ENCODE results near the gene NUBP2. TPM values are rescaled to one million over a fixed set of nuclear protein-coding genes. Genes with fewer than 3 reads are reported as not detected.

NUBP2 gene
- total RNA-seq, 1 experiment from 2014 or later = 76.6 TPM

- ChIA-PET CTCF (no interaction called here), POLR2A (ENCODE audit: low non-redundant PET) (no interaction called here)
- no peaks in the 10 kb centered on the region for H3K27me3 ChIP-seq (replicated peaks; ENCODE audit: insufficient read depth, low read depth, low read length, poor library complexity)
- no peak for DNase-seq (ENCODE audit: low spot score)
- no peaks in the 10 kb centered on the region for H3K9me3 ChIP-seq (ENCODE audit: low read depth, low read length, poor library complexity, severe bottlenecking)
- no peak overlapping the region for H3K4me3 ChIP-seq (ENCODE audit: low read depth, low read length, poor library complexity, severe bottlenecking)
- BruUV-seq (replicated peaks) = no TSS peak
- peaks cover 9% of the 10 kb centered on the region for H3K4me1 ChIP-seq (ENCODE audit: insufficient read depth, low read length, poor library complexity, severe bottlenecking)
- TF ChIP-seq EZH2 (IDR thresholded peaks at IDR 0.05; ENCODE audit: borderline replicate concordance, low read depth, low read length, poor library complexity, severe bottlenecking) (no peak), CTCF (conservative IDR thresholded peaks at IDR 0.05; ENCODE audit: low read depth, low read length) (no peak)
- no peaks in the 10 kb centered on the region for H3K36me3 ChIP-seq (ENCODE audit: insufficient read depth, low read length, poor library complexity, severe bottlenecking)
- H3K27ac ChIP-seq (ENCODE audit: low read depth, low read length, poor library complexity, severe bottlenecking) = no peak overlapping the region
- intact Hi-C loops (cut with micrococcal nuclease; ENCODE audit: unreplicated experiment) = no loop called here
Measured at GRCh38 chr16:1816396-1817275, 33.9 kb downstream of the NUBP2 start.

- no peak for DNase-seq (ENCODE audit: low spot score)
- no peaks in the 10 kb centered on the region for H3K27me3 ChIP-seq (replicated peaks; ENCODE audit: insufficient read depth, low read depth, low read length, poor library complexity)
- ChIA-PET POLR2A (ENCODE audit: low non-redundant PET) (no interaction called here), CTCF (no interaction called here)
- no peak overlapping the region for H3K4me3 ChIP-seq (ENCODE audit: low read depth, low read length, poor library complexity, severe bottlenecking)
- no peaks in the 10 kb centered on the region for H3K9me3 ChIP-seq (ENCODE audit: low read depth, low read length, poor library complexity, severe bottlenecking)
- BruUV-seq (replicated peaks) = no TSS peak
- H3K27ac ChIP-seq (ENCODE audit: low read depth, low read length, poor library complexity, severe bottlenecking) = no peak overlapping the region
- intact Hi-C loops (cut with micrococcal nuclease; ENCODE audit: unreplicated experiment) = no loop called here
- H3K36me3 ChIP-seq (ENCODE audit: insufficient read depth, low read length, poor library complexity, severe bottlenecking) = no peaks in the 10 kb centered on the region
- peaks cover 9% of the 10 kb centered on the region for H3K4me1 ChIP-seq (ENCODE audit: insufficient read depth, low read length, poor library complexity, severe bottlenecking)
- TF ChIP-seq CTCF (conservative IDR thresholded peaks at IDR 0.05; ENCODE audit: low read depth, low read length) = no peak
- no peak for TF ChIP-seq EZH2 (IDR thresholded peaks at IDR 0.05; ENCODE audit: borderline replicate concordance, low read depth, low read length, poor library complexity, severe bottlenecking)
Measured at GRCh38 chr16:1817276-1817589, 34.5 kb downstream of the NUBP2 start.

GRCh38 chr16:1817716-1818115 is 35.0 kb downstream of the NUBP2 start:
- H3K36me3 ChIP-seq (ENCODE audit: insufficient read depth, low read length, poor library complexity, severe bottlenecking) = no peaks in the 10 kb centered on the region
- intact Hi-C loops (cut with micrococcal nuclease; ENCODE audit: unreplicated experiment) = no loop called here
- no peak for TF ChIP-seq CTCF (conservative IDR thresholded peaks at IDR 0.05; ENCODE audit: low read depth, low read length)
- H3K4me1 ChIP-seq (ENCODE audit: insufficient read depth, low read length, poor library complexity, severe bottlenecking) = peaks cover 5% of the 10 kb centered on the region
- DNase-seq (ENCODE audit: low spot score) = no peak
- no TSS peak for BruUV-seq (replicated peaks)
- no peak overlapping the region for H3K27ac ChIP-seq (ENCODE audit: low read depth, low read length, poor library complexity, severe bottlenecking)
- ChIA-PET CTCF (no interaction called here), POLR2A (ENCODE audit: low non-redundant PET) (no interaction called here)
- H3K9me3 ChIP-seq (ENCODE audit: low read depth, low read length, poor library complexity, severe bottlenecking) = no peaks in the 10 kb centered on the region
- no peak overlapping the region for H3K4me3 ChIP-seq (ENCODE audit: low read depth, low read length, poor library complexity, severe bottlenecking)
- no peaks in the 10 kb centered on the region for H3K27me3 ChIP-seq (replicated peaks; ENCODE audit: insufficient read depth, low read depth, low read length, poor library complexity)
